ENCODE data around the gene GPRIN3.

DNA sequence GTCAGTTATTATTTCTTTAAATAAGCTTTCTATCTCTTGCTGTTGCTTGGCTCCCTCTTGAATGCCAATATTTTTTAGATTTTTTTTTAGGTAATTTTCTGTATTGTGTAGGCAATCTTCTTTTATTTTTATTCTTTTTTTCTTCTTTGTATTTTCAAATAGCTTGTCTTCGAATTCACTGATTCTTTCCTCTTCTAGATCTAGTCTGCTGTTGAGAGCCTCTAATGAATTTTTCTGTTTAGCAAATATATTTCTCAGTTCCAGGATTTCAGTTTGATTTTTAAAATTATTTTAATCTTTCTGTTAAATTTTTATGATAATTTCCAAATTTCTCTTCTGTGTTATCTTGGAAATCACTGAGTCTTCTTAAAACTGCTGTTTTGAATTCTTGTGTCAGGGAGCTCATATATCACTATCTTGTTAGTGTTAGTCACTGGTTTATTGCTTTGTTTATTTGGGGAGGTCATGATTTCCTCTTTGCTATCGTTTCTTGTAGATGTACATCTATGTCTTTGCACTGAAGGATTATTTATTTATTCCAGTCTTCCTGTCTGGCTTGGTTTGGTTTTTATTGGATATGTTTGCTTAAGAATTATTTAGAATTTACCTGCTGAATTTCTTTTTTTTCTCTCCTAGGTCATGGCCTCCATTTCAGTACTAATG lies 39.9 kb upstream of the GPRIN3 start:
- no peak for TF ChIP-seq CTCF (IDR thresholded peaks at IDR 0.05)
- no peak for TF ChIP-seq ZFX (IDR thresholded peaks at IDR 0.05; ENCODE audit: borderline replicate concordance)

Measured in 22Rv1 (cell line).